HG02763 (cell line): Measurements from ENCODE around the gene UNC93A.

Source experiments
- ATAC-seq: cut with Tn5 transposase; IDR thresholded peaks from one replicate; pipeline ENCODE4 v1.9.1; 2021; ENCODE audit warnings: mild to moderate bottlenecking, moderate library complexity; ENCODE audit not compliant: unreplicated experiment

The UNC93A gene

GRCh38 chr6:167293088-167293589, 2.0 kb downstream of the UNC93A start:
- ATAC-seq, result no peak

GRCh38 chr6:167293590-167294091, 2.5 kb downstream of the UNC93A start:
- no peak for ATAC-seq

- ATAC-seq, result no peak
Observed at GRCh38 chr6:167294241-167294640, 3.1 kb downstream of the UNC93A start.

- no peak for ATAC-seq
Observed at GRCh38 chr6:167294651-167295494, 3.8 kb downstream of the UNC93A start.

- no peak for ATAC-seq
Observed at GRCh38 chr6:167295495-167296292, 4.6 kb downstream of the UNC93A start.

- ATAC-seq, result no peak
Observed at GRCh38 chr6:167296293-167296690, 5.2 kb downstream of the UNC93A start.

GRCh38 chr6:167296902-167297301, 5.8 kb downstream of the UNC93A start:
- no peak for ATAC-seq

- no peak for ATAC-seq
Observed at GRCh38 chr6:167298127-167298526, 7.0 kb downstream of the UNC93A start.

GRCh38 chr6:167299641-167300308, 8.7 kb downstream of the UNC93A start:
- ATAC-seq, result no peak

GRCh38 chr6:167300902-167301777, 10.0 kb downstream of the UNC93A start:
- ATAC-seq, result no peak

- ATAC-seq, result no peak
Observed at GRCh38 chr6:167302074-167302473, 11.0 kb downstream of the UNC93A start.

GRCh38 chr6:167302796-167303195, 11.7 kb downstream of the UNC93A start:
- no peak for ATAC-seq

GRCh38 chr6:167303675-167304625, 12.8 kb downstream of the UNC93A start:
- ATAC-seq, result no peak

GRCh38 chr6:167304912-167305311, 13.8 kb downstream of the UNC93A start:
- no peak for ATAC-seq

GRCh38 chr6:167305796-167306195, 14.7 kb downstream of the UNC93A start:
- ATAC-seq, result no peak

GRCh38 chr6:167306401-167306998, 15.4 kb downstream of the UNC93A start:
- ATAC-seq, result no peak

GRCh38 chr6:167307342-167307955, 16.3 kb downstream of the UNC93A start:
- no peak for ATAC-seq

GRCh38 chr6:167308207-167308606, 17.1 kb downstream of the UNC93A start:
- no peak for ATAC-seq
